ENCODE data around the gene LCN2.

DNA sequence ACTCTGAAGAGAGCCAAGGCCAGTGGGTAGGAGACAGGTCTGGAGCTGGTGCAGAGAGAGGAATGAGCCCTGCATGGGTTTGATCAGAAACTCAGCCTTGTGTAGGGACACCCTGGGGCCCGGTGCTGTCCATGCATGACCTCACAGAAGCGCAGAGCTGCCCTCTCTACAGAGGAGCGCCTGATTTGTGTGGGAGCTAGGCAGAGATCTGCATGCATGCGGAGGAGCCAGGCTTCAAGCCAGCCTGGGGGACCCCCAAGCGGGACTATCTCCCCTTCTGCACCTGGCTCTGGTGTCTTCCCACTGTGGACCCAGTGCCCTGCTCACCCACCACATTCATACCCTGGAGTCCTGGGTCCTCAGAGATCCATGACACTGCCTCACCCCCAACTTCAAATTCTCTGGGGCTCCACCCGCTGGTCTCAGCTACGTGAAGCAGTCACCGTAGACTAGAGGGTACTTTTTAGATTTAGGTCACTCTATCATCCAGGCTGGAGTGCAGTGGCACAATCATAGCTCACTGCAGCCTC lies 2.6 kb upstream of the LCN2 start:
- no peak for TF ChIP-seq POLR2A (IDR thresholded peaks at IDR 0.05)
- TF ChIP-seq, protein P1, sequence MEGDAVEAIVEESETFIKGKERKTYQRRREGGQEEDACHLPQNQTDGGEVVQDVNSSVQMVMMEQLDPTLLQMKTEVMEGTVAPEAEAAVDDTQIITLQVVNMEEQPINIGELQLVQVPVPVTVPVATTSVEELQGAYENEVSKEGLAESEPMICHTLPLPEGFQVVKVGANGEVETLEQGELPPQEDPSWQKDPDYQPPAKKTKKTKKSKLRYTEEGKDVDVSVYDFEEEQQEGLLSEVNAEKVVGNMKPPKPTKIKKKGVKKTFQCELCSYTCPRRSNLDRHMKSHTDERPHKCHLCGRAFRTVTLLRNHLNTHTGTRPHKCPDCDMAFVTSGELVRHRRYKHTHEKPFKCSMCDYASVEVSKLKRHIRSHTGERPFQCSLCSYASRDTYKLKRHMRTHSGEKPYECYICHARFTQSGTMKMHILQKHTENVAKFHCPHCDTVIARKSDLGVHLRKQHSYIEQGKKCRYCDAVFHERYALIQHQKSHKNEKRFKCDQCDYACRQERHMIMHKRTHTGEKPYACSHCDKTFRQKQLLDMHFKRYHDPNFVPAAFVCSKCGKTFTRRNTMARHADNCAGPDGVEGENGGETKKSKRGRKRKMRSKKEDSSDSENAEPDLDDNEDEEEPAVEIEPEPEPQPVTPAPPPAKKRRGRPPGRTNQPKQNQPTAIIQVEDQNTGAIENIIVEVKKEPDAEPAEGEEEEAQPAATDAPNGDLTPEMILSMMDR (IDR thresholded peaks at IDR 0.05) = no peak

All from adrenal gland (tissue), 5 donors.